Neural cell (in vitro differentiated cells): ENCODE results near the gene TBPL1. TPM values are rescaled to one million over a fixed set of nuclear protein-coding genes. Genes with fewer than 3 reads are reported as not detected.
A peak's percentile ranks its signal among the peaks of the same experiment; 100 is the strongest.

ENCODE experiments used
- H2AFZ ChIP-seq: fragments of 200-600, 300-800 bp; sonication (generic), shearing (Covaris generic); 2 replicates; pipeline ENCODE4 v1.6.0; 2014; ENCODE audit warnings: low read depth, mild to moderate bottlenecking, antibody characterized with exemption, low read length, moderate library complexity
- H3F3A ChIP-seq: fragments of 200-600 bp; shearing (Covaris generic); 2 replicates; pipeline ENCODE4 v1.6.1; 2016; ENCODE audit warnings: mild to moderate bottlenecking, moderate library complexity, mixed read lengths, antibody characterized with exemption, low read length; ENCODE audit not compliant: insufficient read depth, poor library complexity, severe bottlenecking
- H3K27ac ChIP-seq: fragments of 200-600, 300-800 bp; sonication (generic), shearing (Covaris generic); 2 replicates; pipeline ENCODE4 v1.5.1; 2014; ENCODE audit warnings: mild to moderate bottlenecking, low read length, moderate library complexity
- H3K27me3 ChIP-seq: fragments of 300-800, 200-600 bp; sonication (generic), shearing (Covaris generic); 2 replicates; pipeline ENCODE4 v1.6.0; 2014; ENCODE audit warnings: mild to moderate bottlenecking, low read depth, low read length, moderate library complexity; ENCODE audit not compliant: insufficient read depth
- H3K36me3 ChIP-seq: fragments of 300-800, 200-600 bp; sonication (generic), shearing (Covaris generic); 2 replicates; pipeline ENCODE4 v1.5.1; 2014; ENCODE audit warnings: mild to moderate bottlenecking, antibody characterized with exemption, low read length, moderate library complexity; ENCODE audit not compliant: insufficient read depth
- H3K4me2 ChIP-seq: fragments of 300-800, 200-600 bp; sonication (generic), shearing (Covaris generic); 2 replicates; pipeline ENCODE4 v1.6.0; 2014; ENCODE audit warnings: mild to moderate bottlenecking, low read length
- H3K4me3 ChIP-seq: fragments of 300-800, 200-600 bp; sonication (generic), shearing (Covaris generic); 2 replicates; pipeline ENCODE4 v1.5.1; 2014; ENCODE audit warnings: mild to moderate bottlenecking, low read length, moderate library complexity
- H3K79me2 ChIP-seq: fragments of 200-600 bp; shearing (Covaris generic); replicated peaks from 2 replicates; pipeline ENCODE4 v1.6.0; 2014; ENCODE audit warnings: mild to moderate bottlenecking, low read length, moderate library complexity; ENCODE audit not compliant: insufficient read depth
- H3K9ac ChIP-seq: fragments of 300-800, 200-600 bp; sonication (generic), shearing (Covaris generic); 2 replicates; pipeline ENCODE4 v1.6.1; 2016; ENCODE audit warnings: mild to moderate bottlenecking, low read length, mixed read lengths
- H3K9me2 ChIP-seq: fragments of 200-600 bp; shearing (Covaris generic); 2 replicates; pipeline ENCODE4 v1.6.1; 2016; ENCODE audit warnings: mild to moderate bottlenecking, low read length, mixed read lengths; ENCODE audit not compliant: insufficient read depth
- H3K9me3 ChIP-seq: fragments of 200-600, 300-800 bp; sonication (generic), shearing (Covaris generic); 2 replicates; pipeline ENCODE4 v1.6.1; 2016; ENCODE audit warnings: mild to moderate bottlenecking, mixed run types, low read length, moderate library complexity, mixed read lengths
- H4K20me1 ChIP-seq: fragments of 200-600 bp; shearing (Covaris generic); 2 replicates; pipeline ENCODE4 v1.6.1; 2016; ENCODE audit warnings: mild to moderate bottlenecking, mixed run types; ENCODE audit not compliant: insufficient read depth
- CTCF ChIP-seq: fragments of 450-650 bp; IDR thresholded peaks from 2 replicates; pipeline ENCODE4 v1.5.1; 2014; ENCODE audit warnings: antibody characterized with exemption, mild to moderate bottlenecking, moderate library complexity; ENCODE audit not compliant: poor library complexity, severe bottlenecking
- EP300 ChIP-seq: fragments of 450-650 bp; conservative IDR thresholded peaks from 2 replicates; pipeline ENCODE4 v1.6.1; 2014; ENCODE audit warnings: antibody characterized with exemption, mild to moderate bottlenecking, moderate library complexity; ENCODE audit not compliant: poor library complexity, severe bottlenecking
- EZH2 ChIP-seq: fragments of 200-600, 300-800 bp; shearing (Covaris generic), sonication (generic); IDR thresholded peaks from 2 replicates; pipeline ENCODE4 v1.6.1; 2014; ENCODE audit warnings: antibody characterized with exemption, low read length, borderline replicate concordance, mild to moderate bottlenecking; ENCODE audit not compliant: insufficient read depth, poor library complexity, severe bottlenecking
- MXI1 ChIP-seq: fragments of 450-650 bp; conservative IDR thresholded peaks from 2 replicates; pipeline ENCODE4 v1.6.1; 2014; ENCODE audit warnings: antibody characterized with exemption, mild to moderate bottlenecking; ENCODE audit not compliant: poor library complexity, severe bottlenecking
- POLR2AphosphoS5 ChIP-seq: IDR thresholded peaks from 2 replicates; pipeline ENCODE4 v1.6.1; 2012
- RAD21 ChIP-seq: fragments of 450-650 bp; conservative IDR thresholded peaks from 2 replicates; pipeline ENCODE4 v1.6.1; 2014; ENCODE audit warnings: antibody characterized with exemption, mild to moderate bottlenecking, moderate library complexity
- REST ChIP-seq: IDR thresholded peaks from 2 replicates; pipeline ENCODE4 v1.6.1; 2012; ENCODE audit warnings: borderline replicate concordance
- SMC3 ChIP-seq: fragments of 450-650 bp; conservative IDR thresholded peaks from 2 replicates; pipeline ENCODE4 v1.6.1; 2014; ENCODE audit warnings: antibody characterized with exemption, mild to moderate bottlenecking, moderate library complexity; ENCODE audit not compliant: poor library complexity
- TAF1 ChIP-seq: IDR thresholded peaks from 2 replicates; pipeline ENCODE4 v1.6.1; 2012; ENCODE audit warnings: low read depth
- polyA plus RNA-seq: library from polyadenylated mRNA; depleted of rRNA; stranded (reverse); fragments of >200 nt; gene quantifications from 2 replicates; pipeline ENCODE4 v1.2.3, GENCODE V29; 2014

TBPL1 gene
- polyA plus RNA-seq, 1 donor from 2014 or later, result 110 TPM

GRCh38 chr6:133951227-133951626 lies 1.8 kb upstream of the TBPL1 start:
- H3K27ac ChIP-seq, result peak overlapping the region; percentile 90
- peak overlapping the region; percentile 87 for H3K4me3 ChIP-seq
- no peaks in the 10 kb centered on the region for H3K36me3 ChIP-seq
- H2AFZ ChIP-seq, result peak overlapping the region; percentile 98
- H4K20me1 ChIP-seq, result no peaks in the 10 kb centered on the region
- peaks cover 28% of the 10 kb centered on the region for H3K79me2 ChIP-seq
- H3K27me3 ChIP-seq, result no peaks in the 10 kb centered on the region
- no peaks in the 10 kb centered on the region for H3K9me3 ChIP-seq
- H3K4me2 ChIP-seq, result peak overlapping the region; percentile 38
- H3K9me2 ChIP-seq, result no peaks in the 10 kb centered on the region
- TF ChIP-seq RAD21 (no peak), SMC3 (no peak), CTCF (no peak), EP300 (no peak), REST (no peak), MXI1 (no peak), POLR2AphosphoS5 (no peak), TAF1 (no peak), EZH2 (no peak)
- H3K9ac ChIP-seq, result peak overlapping the region; percentile 92
- no peaks in the 10 kb centered on the region for H3F3A ChIP-seq

DNA sequence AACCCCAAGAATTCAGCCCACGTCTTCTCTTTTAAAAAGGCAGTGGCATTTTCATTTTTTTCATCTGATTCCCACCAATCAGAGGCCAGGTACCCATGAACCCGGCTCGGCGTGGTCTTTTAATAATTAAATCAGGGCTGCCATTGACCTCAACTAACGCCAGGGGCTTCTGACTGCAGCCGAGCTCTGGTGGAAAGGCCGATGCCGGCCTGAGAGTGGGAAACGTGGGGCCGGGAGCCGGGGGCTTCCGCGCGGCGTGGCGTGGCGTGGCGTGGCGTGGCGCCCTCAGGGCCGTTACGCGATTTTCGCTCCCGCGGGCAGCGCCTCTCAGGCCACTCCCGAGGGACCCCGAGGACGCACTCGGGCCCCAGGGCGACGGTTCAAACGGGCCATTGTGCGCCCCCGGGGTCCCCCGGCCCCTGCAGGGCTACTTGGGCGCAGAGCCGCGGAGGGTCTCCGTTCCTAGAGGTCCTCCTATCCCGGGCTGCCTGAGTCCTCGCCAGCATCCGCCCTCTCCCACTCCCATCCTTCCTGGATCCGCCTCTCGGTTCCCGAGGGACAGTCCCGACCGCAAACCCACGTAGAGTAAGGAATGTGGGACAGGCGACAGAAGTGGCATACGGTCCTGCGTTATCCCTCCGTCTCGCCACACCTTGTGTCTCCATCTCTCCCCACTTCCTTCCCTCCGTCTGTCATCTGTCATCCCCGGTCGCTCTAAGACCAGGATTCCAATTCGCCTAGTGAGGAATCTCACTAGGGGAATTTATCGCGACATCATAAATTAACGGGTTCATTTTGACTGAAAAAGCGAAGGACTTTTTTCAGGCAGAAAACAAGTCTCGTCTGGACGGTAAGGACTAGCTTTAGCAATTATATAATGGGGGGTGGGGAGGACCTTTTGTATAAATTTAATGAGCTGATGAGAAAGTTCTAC lies 876 bp upstream of the TBPL1 start:
- peak overlapping the region; percentile 90 for H3K27ac ChIP-seq
- H3K4me3 ChIP-seq, result peak overlapping the region; percentile 87
- peak overlapping the region; percentile 92 for H3K9ac ChIP-seq
- no peaks in the 10 kb centered on the region for H3F3A ChIP-seq
- H4K20me1 ChIP-seq, result no peaks in the 10 kb centered on the region
- H3K4me2 ChIP-seq, result peak overlapping the region; percentile 52
- no peaks in the 10 kb centered on the region for H3K9me2 ChIP-seq
- TF ChIP-seq SMC3, result peak; percentile 31
- peak; percentile 25 for TF ChIP-seq RAD21
- TF ChIP-seq POLR2AphosphoS5, result peak; percentile 70
- peak; percentile 77 for TF ChIP-seq MXI1
- no peak for TF ChIP-seq EP300
- TF ChIP-seq TAF1, result peak; percentile 35
- TF ChIP-seq EZH2, result no peak
- peak; percentile 65 for TF ChIP-seq CTCF
- peak; percentile 86 for TF ChIP-seq REST
- no peaks in the 10 kb centered on the region for H3K27me3 ChIP-seq
- H3K9me3 ChIP-seq, result no peaks in the 10 kb centered on the region
- peak overlapping the region; percentile 98 for H2AFZ ChIP-seq
- peaks cover 37% of the 10 kb centered on the region for H3K79me2 ChIP-seq
- H3K36me3 ChIP-seq, result no peaks in the 10 kb centered on the region
